KMS-11 (cell line): ENCODE results near the gene SEMA3G.

Source experiments
- H2AFZ ChIP-seq: fragments of 200-600 bp; sonication (generic); 2 replicates; pipeline ENCODE4 v1.6.1; 2016; ENCODE audit warnings: antibody characterized with exemption, mixed run types, low read depth
- H3K27ac ChIP-seq: fragments of 200-600 bp; sonication (generic); 2 replicates; pipeline ENCODE4 v1.6.1; 2016; ENCODE audit warnings: mild to moderate bottlenecking, mixed run types
- H3K27me3 ChIP-seq: fragments of 200-600 bp; sonication (generic); 2 replicates; pipeline ENCODE4 v1.6.1; 2017; ENCODE audit warnings: mild to moderate bottlenecking, low read depth, mixed run types, moderate library complexity; ENCODE audit not compliant: insufficient read depth
- H3K36me3 ChIP-seq: fragments of 200-600 bp; sonication (generic); 2 replicates; pipeline ENCODE4 v1.6.1; 2017; ENCODE audit warnings: mild to moderate bottlenecking, mixed run types; ENCODE audit not compliant: insufficient read depth
- H3K4me1 ChIP-seq: fragments of 200-600 bp; sonication (generic); 2 replicates; pipeline ENCODE4 v1.6.1; 2016; ENCODE audit warnings: mild to moderate bottlenecking, low read depth, mixed run types; ENCODE audit not compliant: poor library complexity, severe bottlenecking
- H3K4me2 ChIP-seq: fragments of 200-600 bp; sonication (generic); 2 replicates; pipeline ENCODE4 v1.7.0; 2016; ENCODE audit warnings: mild to moderate bottlenecking, mixed run types
- H3K4me3 ChIP-seq: fragments of 200-600 bp; sonication (generic); IDR thresholded peaks from 2 replicates; pipeline ENCODE4 v1.6.1; 2017; ENCODE audit warnings: low read depth, low read length, mixed read lengths; ENCODE audit not compliant: insufficient read depth
- H3K79me2 ChIP-seq: fragments of 200-600 bp; sonication (generic); 2 replicates; pipeline ENCODE4 v1.6.1; 2016; ENCODE audit warnings: low read depth, mixed run types; ENCODE audit not compliant: insufficient read depth
- H3K9ac ChIP-seq: fragments of 200-600 bp; sonication (generic); 2 replicates; pipeline ENCODE4 v1.6.1; 2016; ENCODE audit warnings: mild to moderate bottlenecking, mixed run types
- H4K20me1 ChIP-seq: fragments of 200-600 bp; sonication (generic); 2 replicates; pipeline ENCODE4 v1.6.1; 2016; ENCODE audit warnings: mild to moderate bottlenecking, mixed run types; ENCODE audit not compliant: insufficient read depth
- CTCF ChIP-seq: fragments of 200-600 bp; sonication (generic); conservative IDR thresholded peaks from 2 replicates; pipeline ENCODE4 v1.6.1; 2017; ENCODE audit warnings: low read depth, mild to moderate bottlenecking, antibody characterized with exemption, low read length, moderate library complexity, mixed read lengths

The SEMA3G gene

GRCh38 chr3:52442409-52443267 is 2.3 kb downstream of the SEMA3G start:
- no peak for TF ChIP-seq CTCF
- no peaks in the 10 kb centered on the region for H3K27me3 ChIP-seq
- no peak overlapping the region for H3K9ac ChIP-seq
- no peak overlapping the region for H3K4me3 ChIP-seq
- H3K4me2 ChIP-seq, result no peak overlapping the region
- no peak overlapping the region for H2AFZ ChIP-seq
- no peak overlapping the region for H3K27ac ChIP-seq
- no peaks in the 10 kb centered on the region for H4K20me1 ChIP-seq
- no peaks in the 10 kb centered on the region for H3K79me2 ChIP-seq
- H3K36me3 ChIP-seq, result no peaks in the 10 kb centered on the region
- no peaks in the 10 kb centered on the region for H3K4me1 ChIP-seq

- H3K4me2 ChIP-seq, result no peak overlapping the region
- H3K27me3 ChIP-seq, result no peaks in the 10 kb centered on the region
- H2AFZ ChIP-seq, result no peak overlapping the region
- H3K27ac ChIP-seq, result no peak overlapping the region
- no peak overlapping the region for H3K4me3 ChIP-seq
- H4K20me1 ChIP-seq, result no peaks in the 10 kb centered on the region
- TF ChIP-seq CTCF, result no peak
- H3K79me2 ChIP-seq, result no peaks in the 10 kb centered on the region
- H3K9ac ChIP-seq, result no peak overlapping the region
- no peaks in the 10 kb centered on the region for H3K36me3 ChIP-seq
- no peaks in the 10 kb centered on the region for H3K4me1 ChIP-seq
Measured at GRCh38 chr3:52441772-52442332, 3.1 kb downstream of the SEMA3G start.

- Histone ChIP-seq H3K36me3 (no peaks in the 10 kb centered on the region), H3K79me2 (no peaks in the 10 kb centered on the region), H3K4me1 (no peaks in the 10 kb centered on the region), H3K9ac (no peak overlapping the region), H3K27me3 (no peaks in the 10 kb centered on the region), H3K27ac (no peak overlapping the region), H2AFZ (no peak overlapping the region), H3K4me3 (no peak overlapping the region), H4K20me1 (no peaks in the 10 kb centered on the region), H3K4me2 (no peak overlapping the region)
- TF ChIP-seq CTCF, result no peak
Measured at GRCh38 chr3:52441091-52441771, 3.7 kb downstream of the SEMA3G start.

GRCh38 chr3:52440671-52441070 is 4.2 kb downstream of the SEMA3G start:
- Histone ChIP-seq H3K4me3 (no peak overlapping the region), H3K36me3 (no peaks in the 10 kb centered on the region), H3K4me1 (no peaks in the 10 kb centered on the region), H3K9ac (no peak overlapping the region), H3K27ac (no peak overlapping the region), H2AFZ (no peak overlapping the region), H3K27me3 (no peaks in the 10 kb centered on the region), H3K4me2 (no peak overlapping the region), H4K20me1 (no peaks in the 10 kb centered on the region), H3K79me2 (no peaks in the 10 kb centered on the region)
- TF ChIP-seq CTCF, result no peak
